Duodenal mucosa (tissue), 2 donors: ENCODE data around the gene SCEL.
"Not testable (repeated sequence)": the region's sequence is repeated elsewhere in the genome, so short reads cannot be mapped to it uniquely, and the experiment has no call there.

Experiments
- H3K27ac ChIP-seq: one replicate; pipeline ENCODE4 v1.7.0; 2013; ENCODE audit warnings: low read depth, low read length
- H3K27me3 ChIP-seq, 2 donors: one replicate each; pipeline ENCODE4 v1.7.0; 2013; ENCODE audit warnings: low read length in 2 of 2, control low read depth in 1 of 2; ENCODE audit not compliant: insufficient read depth in 2 of 2, control insufficient read depth in 1 of 2
- H3K36me3 ChIP-seq, 2 donors: one replicate each; pipeline ENCODE4 v1.7.0; 2013; ENCODE audit warnings: low read length in 2 of 2, control low read depth in 1 of 2; ENCODE audit not compliant: insufficient read depth in 2 of 2, control insufficient read depth in 1 of 2
- H3K4me1 ChIP-seq, 2 donors: one replicate each; pipeline ENCODE4 v1.7.0; 2013; ENCODE audit warnings: low read length in 2 of 2, control low read depth in 1 of 2; ENCODE audit not compliant: insufficient read depth in 2 of 2, control insufficient read depth in 1 of 2
- H3K4me3 ChIP-seq, 2 donors: one replicate each; pipeline ENCODE4 v1.7.0; 2013; ENCODE audit warnings: low read length in 2 of 2, low read depth in 1 of 2
- H3K9ac ChIP-seq, 2 donors: one replicate each; pipeline ENCODE4 v1.7.0; 2013; ENCODE audit warnings: low read length in 2 of 2, low read depth in 1 of 2
- H3K9me3 ChIP-seq, 2 donors: one replicate each; pipeline ENCODE4 v1.7.0; 2013; ENCODE audit warnings: low read length in 2 of 2, control low read depth in 1 of 2; ENCODE audit not compliant: control insufficient read depth in 1 of 2

The SCEL gene

GRCh38 chr13:77507931-77508776 lies 27.4 kb upstream of the SCEL start:
- no peaks in the 10 kb centered on the region for H3K9me3 ChIP-seq

DNA sequence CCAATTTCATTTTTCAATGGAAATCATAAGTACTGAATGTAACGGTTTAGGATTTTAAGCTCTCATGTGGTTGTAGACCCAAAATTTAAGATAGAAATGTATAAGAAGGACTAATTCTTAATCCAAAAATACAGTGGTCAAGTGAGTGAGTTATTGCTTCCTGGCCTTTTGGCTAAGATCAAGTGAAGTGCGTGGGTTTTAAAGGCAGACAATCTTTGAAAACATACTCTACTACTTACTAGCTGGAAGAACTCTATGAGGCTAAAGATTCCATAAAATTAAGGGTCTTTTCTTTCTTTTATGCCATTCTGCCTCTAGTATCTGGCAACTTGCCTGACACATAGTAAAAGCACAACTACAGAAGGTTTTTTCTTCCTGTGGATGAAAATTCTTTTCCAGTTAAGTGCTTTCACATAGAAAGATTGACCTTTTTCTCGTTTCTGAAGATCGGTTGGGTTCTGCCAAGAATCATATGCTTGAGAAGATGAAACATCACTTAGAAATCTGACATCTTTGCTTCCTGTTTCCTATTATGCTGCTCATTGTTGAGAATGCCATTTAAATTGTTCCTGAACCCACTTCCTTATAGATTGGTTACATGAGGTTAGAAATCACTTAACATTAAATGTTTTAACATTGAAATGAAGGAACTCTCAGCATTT lies 26.4 kb upstream of the SCEL start:
- no peaks in the 10 kb centered on the region for H3K27me3 ChIP-seq
- no peaks in the 10 kb centered on the region for H3K36me3 ChIP-seq
- no peak overlapping the region for H3K4me3 ChIP-seq
- H3K4me1 ChIP-seq, result no peaks in the 10 kb centered on the region
- no peak overlapping the region for H3K27ac ChIP-seq
- H3K9ac ChIP-seq, result no peak overlapping the region
- H3K9me3 ChIP-seq, result no peaks in the 10 kb centered on the region

More at GRCh38 chr13:77507931-77508776, 27.4 kb upstream of the SCEL start:
- Histone ChIP-seq H3K4me3 (no peak overlapping the region), H3K9ac (no peak overlapping the region), H3K36me3 (no peaks in the 10 kb centered on the region), H3K4me1 (no peaks in the 10 kb centered on the region), H3K27ac (no peak overlapping the region), H3K27me3 (no peaks in the 10 kb centered on the region)

DNA sequence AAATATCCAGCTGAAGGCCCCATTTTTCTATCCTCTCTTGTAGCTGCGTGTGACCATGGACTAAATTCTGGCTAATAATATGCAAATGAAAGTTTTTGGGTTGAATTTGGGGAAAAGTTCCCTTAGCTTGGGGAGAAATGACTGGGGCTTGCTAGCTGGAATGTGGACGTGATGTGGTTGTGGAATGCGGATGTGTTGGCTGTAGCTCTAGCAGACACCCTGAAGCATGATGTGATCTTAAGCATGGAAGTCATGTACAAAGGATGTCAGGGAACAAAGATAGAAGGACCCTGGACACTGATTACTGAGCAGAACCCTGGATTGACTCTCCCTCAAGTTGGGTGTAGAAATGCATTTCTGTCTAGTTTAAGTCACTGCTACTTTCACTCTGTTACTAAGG lies 25.4 kb upstream of the SCEL start:
- Histone ChIP-seq H3K9ac (no peak overlapping the region), H3K4me1 (no peaks in the 10 kb centered on the region), H3K27me3 (no peaks in the 10 kb centered on the region), H3K36me3 (no peaks in the 10 kb centered on the region), H3K4me3 (no peak overlapping the region), H3K27ac (no peak overlapping the region), H3K9me3 (no peaks in the 10 kb centered on the region)

GRCh38 chr13:77511552-77511951 lies 24.0 kb upstream of the SCEL start:
- H3K4me1 ChIP-seq, result no peaks in the 10 kb centered on the region
- no peaks in the 10 kb centered on the region for H3K36me3 ChIP-seq
- H3K27me3 ChIP-seq, result no peaks in the 10 kb centered on the region
- H3K9ac ChIP-seq, result no peak overlapping the region
- H3K4me3 ChIP-seq, result no peak overlapping the region
- H3K9me3 ChIP-seq, result no peaks in the 10 kb centered on the region
- no peak overlapping the region for H3K27ac ChIP-seq

- H3K27ac ChIP-seq, result no peak overlapping the region
- no peaks in the 10 kb centered on the region for H3K4me1 ChIP-seq
- H3K36me3 ChIP-seq, result no peaks in the 10 kb centered on the region
- no peak overlapping the region for H3K9ac ChIP-seq
- no peaks in the 10 kb centered on the region for H3K27me3 ChIP-seq
- no peaks in the 10 kb centered on the region for H3K9me3 ChIP-seq
- H3K4me3 ChIP-seq, result no peak overlapping the region
Measured at GRCh38 chr13:77513719-77514335, 21.7 kb upstream of the SCEL start.

- H3K27ac ChIP-seq, result no peak overlapping the region
- H3K4me1 ChIP-seq, result no peaks in the 10 kb centered on the region
- H3K36me3 ChIP-seq, result no peaks in the 10 kb centered on the region
Measured at GRCh38 chr13:77514336-77514726, 21.2 kb upstream of the SCEL start.

GRCh38 chr13:77515785-77516184 lies 19.7 kb upstream of the SCEL start:
- Histone ChIP-seq H3K27ac (no peak overlapping the region), H3K4me3 (no peak overlapping the region), H3K36me3 (no peaks in the 10 kb centered on the region), H3K9ac (no peak overlapping the region), H3K4me1 (no peaks in the 10 kb centered on the region), H3K27me3 (no peaks in the 10 kb centered on the region), H3K9me3 (no peaks in the 10 kb centered on the region)

More at GRCh38 chr13:77514336-77514726, 21.2 kb upstream of the SCEL start:
- Histone ChIP-seq H3K9me3 (no peaks in the 10 kb centered on the region), H3K4me3 (no peak overlapping the region), H3K9ac (no peak overlapping the region), H3K27me3 (no peaks in the 10 kb centered on the region)

DNA sequence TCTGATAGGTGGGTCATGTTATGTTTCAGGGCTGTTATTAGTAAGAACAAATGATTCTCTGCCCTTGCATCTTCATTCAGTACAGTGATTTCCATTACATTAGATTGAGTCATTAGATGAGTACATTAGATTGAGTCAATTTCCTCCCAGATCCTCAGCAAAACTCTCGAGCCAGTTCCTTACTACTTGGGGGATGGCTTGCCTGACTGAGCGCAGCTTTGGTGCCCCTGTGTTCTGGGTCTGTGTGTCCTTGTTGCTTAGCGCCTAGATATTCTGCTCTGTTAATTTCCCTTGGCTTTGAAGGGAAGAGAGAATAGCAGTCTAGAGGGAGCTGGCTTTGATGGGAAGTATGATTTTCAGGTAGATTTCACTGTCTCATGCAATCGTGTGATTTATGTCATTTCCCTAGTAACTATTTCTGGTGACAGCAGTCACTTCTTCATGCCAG lies 19.1 kb upstream of the SCEL start:
- Histone ChIP-seq H3K36me3 (no peaks in the 10 kb centered on the region), H3K4me3 (no peak overlapping the region), H3K9ac (no peak overlapping the region), H3K27me3 (no peaks in the 10 kb centered on the region), H3K4me1 (no peaks in the 10 kb centered on the region), H3K27ac (no peak overlapping the region), H3K9me3 (no peaks in the 10 kb centered on the region)

GRCh38 chr13:77518266-77518665 lies 17.2 kb upstream of the SCEL start:
- Histone ChIP-seq H3K36me3 (no peaks in the 10 kb centered on the region), H3K27me3 (no peaks in the 10 kb centered on the region), H3K4me3 (no peak overlapping the region), H3K9me3 (no peaks in the 10 kb centered on the region), H3K27ac (no peak overlapping the region), H3K9ac (no peak overlapping the region), H3K4me1 (no peaks in the 10 kb centered on the region)

DNA sequence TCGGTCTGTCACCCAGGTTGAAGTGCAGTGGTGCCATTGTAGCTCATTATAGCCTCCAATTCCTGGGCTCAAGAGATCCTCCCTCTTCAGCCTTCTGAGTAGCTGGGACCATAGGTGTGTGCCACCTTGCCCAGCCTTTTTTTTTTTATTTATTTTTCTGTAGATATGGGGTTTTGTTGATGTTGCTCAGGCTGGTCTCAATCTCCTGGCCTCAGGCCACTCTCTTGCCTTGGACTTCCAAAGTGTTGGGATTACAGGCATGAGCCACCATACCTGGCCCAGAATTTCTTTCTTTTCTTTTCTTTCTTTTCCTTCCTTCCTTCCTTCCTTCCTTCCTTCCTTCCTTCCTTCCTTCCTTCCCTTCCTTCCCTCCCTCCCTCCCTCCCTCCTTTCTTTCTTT lies 16.1 kb upstream of the SCEL start:
- H3K4me3 ChIP-seq, H3K27ac ChIP-seq, H3K4me1 ChIP-seq, H3K27me3 ChIP-seq, H3K9ac ChIP-seq, H3K9me3 ChIP-seq, H3K36me3 ChIP-seq: not testable (repeated sequence)
